Putamen (tissue), 1 donor: ENCODE results near the gene NOP53.
"Not testable (repeated sequence)": the region's sequence is repeated elsewhere in the genome, so short reads cannot be mapped to it uniquely, and the experiment has no call there.

Experiments
- DNase-seq: peaks from one replicate; pipeline ENCODE4 v3.0.0-alpha.2; 2016; ENCODE audit warnings: low spot score

Gene NOP53

GRCh38 chr19:47754206-47755064, 9.1 kb downstream of the NOP53 start:
- no peak for DNase-seq

GRCh38 chr19:47755065-47755761, 9.9 kb downstream of the NOP53 start:
- DNase-seq: no peak

- no peak for DNase-seq
Measured at GRCh38 chr19:47755762-47756626, 10.6 kb downstream of the NOP53 start.

GRCh38 chr19:47756627-47756929, 11.2 kb downstream of the NOP53 start:
- no peak for DNase-seq

- DNase-seq: no peak
Measured at GRCh38 chr19:47756953-47757608, 11.7 kb downstream of the NOP53 start.

GRCh38 chr19:47757617-47758442, 12.5 kb downstream of the NOP53 start:
- no peak for DNase-seq

- no peak for DNase-seq
Measured at GRCh38 chr19:47758443-47758804, 13.1 kb downstream of the NOP53 start.

GRCh38 chr19:47760632-47760999, 15.3 kb downstream of the NOP53 start:
- no peak for DNase-seq

GRCh38 chr19:47761566-47761965, 16.2 kb downstream of the NOP53 start:
- DNase-seq: no peak

GRCh38 chr19:47762151-47762550, 16.8 kb downstream of the NOP53 start:
- DNase-seq: no peak

- DNase-seq: no peak
Measured at GRCh38 chr19:47762615-47763308, 17.4 kb downstream of the NOP53 start.

- DNase-seq: not testable (repeated sequence)
Measured at GRCh38 chr19:47764705-47765104, 19.4 kb downstream of the NOP53 start.

- DNase-seq: no peak
Measured at GRCh38 chr19:47765523-47766358, 20.4 kb downstream of the NOP53 start.

- DNase-seq: no peak
Measured at GRCh38 chr19:47766359-47766620, 20.9 kb downstream of the NOP53 start.

GRCh38 chr19:47766670-47767069, 21.3 kb downstream of the NOP53 start:
- DNase-seq: no peak

- no peak for DNase-seq
Measured at GRCh38 chr19:47767349-47767748, 22.0 kb downstream of the NOP53 start.

GRCh38 chr19:47768604-47769003, 23.3 kb downstream of the NOP53 start:
- no peak for DNase-seq

- DNase-seq: no peak
Measured at GRCh38 chr19:47769534-47769933, 24.2 kb downstream of the NOP53 start.

GRCh38 chr19:47771291-47771690, 25.9 kb downstream of the NOP53 start:
- not testable (repeated sequence) for DNase-seq

- no peak for DNase-seq
Measured at GRCh38 chr19:47776568-47776967, 31.2 kb downstream of the NOP53 start.
